WTC11 (cell line): ENCODE measurements around the gene ERGIC3. TPM values are rescaled to one million over a fixed set of nuclear protein-coding genes. Genes with fewer than 3 reads are reported as not detected.

Experiments used
- ATAC-seq: fragments of 200-7000 bp; cut with Tn5 transposase; 2 replicates; pipeline ENCODE4 v1.10.0; 2021; ENCODE audit warnings: mild to moderate bottlenecking, moderate library complexity
- CTCF ChIA-PET: fragments of 300-600 bp; sonication (Branson Sonifier 250); formaldehyde crosslinking; loops from one replicate; lab custom pipeline; 2021; ENCODE audit warnings: antibody characterized with exemption; lab: Charles Lee
- POLR2A ChIA-PET: fragments of 350-600 bp; sonication (Branson Sonifier 250); formaldehyde crosslinking; loops from one replicate; lab custom pipeline; 2021; ENCODE audit warnings: antibody characterized with exemption; lab: Charles Lee
- DNase-seq: peaks from one replicate; pipeline ENCODE4 v3.0.0; 2021; ENCODE audit warnings: low spot score
- H3K27ac Mint-ChIP-seq: 2 replicates; pipeline ENCODE4 v1.8.0; 2021; ENCODE audit warnings: mixed read lengths
- H3K27me3 Mint-ChIP-seq: 2 replicates; pipeline ENCODE4 v1.8.0; 2021; ENCODE audit warnings: low read depth, mild to moderate bottlenecking, moderate library complexity, mixed read lengths
- H3K36me3 Mint-ChIP-seq: 2 replicates; pipeline ENCODE4 v1.8.0; 2021; ENCODE audit warnings: mixed read lengths
- H3K4me1 Mint-ChIP-seq: 2 replicates; pipeline ENCODE4 v1.8.0; 2022; ENCODE audit warnings: mixed read lengths
- H3K4me3 Mint-ChIP-seq: 2 replicates; pipeline ENCODE4 v1.8.0; 2021; ENCODE audit warnings: mild to moderate bottlenecking, moderate library complexity, mixed read lengths
- H3K9me3 Mint-ChIP-seq: 2 replicates; pipeline ENCODE4 v1.8.0; 2021; ENCODE audit warnings: mixed read lengths
- CBFB ChIP-seq: sonication (generic); formaldehyde crosslinking; IDR thresholded peaks from 2 replicates; pipeline ENCODE4 v1.8.1; 2022; ENCODE audit warnings: mild to moderate bottlenecking, low read depth, missing genetic modification reagents
- CDX4 ChIP-seq: fragments of 250-450 bp; sonication (Bioruptor Pico); IDR thresholded peaks from 2 replicates; pipeline ENCODE4 v1.9.0; 2021; ENCODE audit warnings: moderate library complexity, mild to moderate bottlenecking, inconsistent platforms, borderline replicate concordance
- CREM ChIP-seq: sonication (generic); formaldehyde crosslinking; IDR thresholded peaks from 2 replicates; pipeline ENCODE4 v1.8.1; 2022; ENCODE audit warnings: mild to moderate bottlenecking, missing genetic modification reagents, moderate library complexity
- FOXK1 ChIP-seq: sonication (generic); formaldehyde crosslinking; IDR thresholded peaks from 2 replicates; pipeline ENCODE4 v1.8.0; 2022; ENCODE audit warnings: mild to moderate bottlenecking, moderate library complexity, missing genetic modification reagents
- GTF2I ChIP-seq: fragments of 250-450 bp; sonication (Bioruptor Pico); conservative IDR thresholded peaks from 2 replicates; pipeline ENCODE4 v1.4.0; 2021; ENCODE audit warnings: mild to moderate bottlenecking
- MYBL2 ChIP-seq: sonication (generic); formaldehyde crosslinking; IDR thresholded peaks from 2 replicates; pipeline ENCODE4 v1.8.1; 2023; ENCODE audit warnings: mild to moderate bottlenecking, moderate library complexity, missing genetic modification reagents
- NFYB ChIP-seq: sonication (generic); formaldehyde crosslinking; conservative IDR thresholded peaks from 2 replicates; pipeline ENCODE4 v1.8.0; 2022; ENCODE audit warnings: low read depth, missing genetic modification reagents
- OVOL2 ChIP-seq: fragments of 250-450 bp; sonication (Bioruptor Pico); IDR thresholded peaks from 2 replicates; pipeline ENCODE4 v1.9.0; 2021; ENCODE audit warnings: mild to moderate bottlenecking, borderline replicate concordance
- SMAD4 ChIP-seq: sonication (generic); formaldehyde crosslinking; IDR thresholded peaks from 2 replicates; pipeline ENCODE4 v1.8.0; 2022; ENCODE audit warnings: mild to moderate bottlenecking, missing genetic modification reagents
- SOX15 ChIP-seq: fragments of 250-450 bp; sonication (Bioruptor Pico); IDR thresholded peaks from 2 replicates; pipeline ENCODE4 v1.9.0; 2021; ENCODE audit warnings: mild to moderate bottlenecking
- STAT6 ChIP-seq: sonication (generic); formaldehyde crosslinking; conservative IDR thresholded peaks from 2 replicates; pipeline ENCODE4 v1.8.1; 2023; ENCODE audit warnings: mild to moderate bottlenecking, low read depth, missing genetic modification reagents, moderate library complexity
- TEAD1 ChIP-seq: sonication (generic); formaldehyde crosslinking; IDR thresholded peaks from 2 replicates; pipeline ENCODE4 v1.8.0; 2022; ENCODE audit warnings: mild to moderate bottlenecking, missing genetic modification reagents
- ZNF121 ChIP-seq: sonication (generic); formaldehyde crosslinking; IDR thresholded peaks from 2 replicates; pipeline ENCODE4 v1.8.0; 2023; ENCODE audit warnings: missing genetic modification reagents
- ZNF423 ChIP-seq: fragments of 250-450 bp; sonication (Bioruptor Pico); IDR thresholded peaks from 2 replicates; pipeline ENCODE4 v2.1.2; 2022; ENCODE audit warnings: mild to moderate bottlenecking, moderate library complexity
- ZNF425 ChIP-seq: fragments of 250-450 bp; sonication (Bioruptor Pico); conservative IDR thresholded peaks from 2 replicates; pipeline ENCODE4 v1.9.0; 2021; ENCODE audit warnings: mild to moderate bottlenecking
- ZNF512 ChIP-seq: sonication (generic); formaldehyde crosslinking; IDR thresholded peaks from 2 replicates; pipeline ENCODE4 v1.8.1; 2022; ENCODE audit warnings: missing genetic modification reagents, borderline replicate concordance
- ZNF532 ChIP-seq: fragments of 250-450 bp; sonication (Bioruptor Pico); IDR thresholded peaks from 2 replicates; pipeline ENCODE4 v1.9.0; 2021; ENCODE audit warnings: mild to moderate bottlenecking, borderline replicate concordance
- total RNA-seq: library from RNA; stranded (reverse); gene quantifications from 3 replicates; pipeline ENCODE4 v1.2.3, GENCODE V29; 2021
- TF ChIP-seq, protein P1 (sequence below): sonication (generic); formaldehyde crosslinking; IDR thresholded peaks from 2 replicates; pipeline ENCODE4 v1.8.0; 2022; ENCODE audit warnings: missing genetic modification reagents
- TF ChIP-seq, protein P2 (sequence below): sonication (generic); formaldehyde crosslinking; IDR thresholded peaks from 2 replicates; pipeline ENCODE4 v1.8.1; 2022; ENCODE audit warnings: mild to moderate bottlenecking, missing genetic modification reagents, moderate library complexity, borderline replicate concordance
- TF ChIP-seq, protein P3 (sequence below): sonication (generic); formaldehyde crosslinking; IDR thresholded peaks from 2 replicates; pipeline ENCODE4 v1.8.1; 2023; ENCODE audit warnings: mild to moderate bottlenecking, missing genetic modification reagents, moderate library complexity

The ERGIC3 gene
- total RNA-seq, 1 experiment from 2014 or later, result 168 TPM

GRCh38 chr20:35496481-35496880 lies 45.4 kb upstream of the ERGIC3 start (continued):
- TF ChIP-seq, protein P1, sequence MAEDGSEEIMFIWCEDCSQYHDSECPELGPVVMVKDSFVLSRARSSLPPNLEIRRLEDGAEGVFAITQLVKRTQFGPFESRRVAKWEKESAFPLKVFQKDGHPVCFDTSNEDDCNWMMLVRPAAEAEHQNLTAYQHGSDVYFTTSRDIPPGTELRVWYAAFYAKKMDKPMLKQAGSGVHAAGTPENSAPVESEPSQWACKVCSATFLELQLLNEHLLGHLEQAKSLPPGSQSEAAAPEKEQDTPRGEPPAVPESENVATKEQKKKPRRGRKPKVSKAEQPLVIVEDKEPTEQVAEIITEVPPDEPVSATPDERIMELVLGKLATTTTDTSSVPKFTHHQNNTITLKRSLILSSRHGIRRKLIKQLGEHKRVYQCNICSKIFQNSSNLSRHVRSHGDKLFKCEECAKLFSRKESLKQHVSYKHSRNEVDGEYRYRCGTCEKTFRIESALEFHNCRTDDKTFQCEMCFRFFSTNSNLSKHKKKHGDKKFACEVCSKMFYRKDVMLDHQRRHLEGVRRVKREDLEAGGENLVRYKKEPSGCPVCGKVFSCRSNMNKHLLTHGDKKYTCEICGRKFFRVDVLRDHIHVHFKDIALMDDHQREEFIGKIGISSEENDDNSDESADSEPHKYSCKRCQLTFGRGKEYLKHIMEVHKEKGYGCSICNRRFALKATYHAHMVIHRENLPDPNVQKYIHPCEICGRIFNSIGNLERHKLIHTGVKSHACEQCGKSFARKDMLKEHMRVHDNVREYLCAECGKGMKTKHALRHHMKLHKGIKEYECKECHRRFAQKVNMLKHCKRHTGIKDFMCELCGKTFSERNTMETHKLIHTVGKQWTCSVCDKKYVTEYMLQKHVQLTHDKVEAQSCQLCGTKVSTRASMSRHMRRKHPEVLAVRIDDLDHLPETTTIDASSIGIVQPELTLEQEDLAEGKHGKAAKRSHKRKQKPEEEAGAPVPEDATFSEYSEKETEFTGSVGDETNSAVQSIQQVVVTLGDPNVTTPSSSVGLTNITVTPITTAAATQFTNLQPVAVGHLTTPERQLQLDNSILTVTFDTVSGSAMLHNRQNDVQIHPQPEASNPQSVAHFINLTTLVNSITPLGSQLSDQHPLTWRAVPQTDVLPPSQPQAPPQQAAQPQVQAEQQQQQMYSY (CRISPR knock-in tag), result no peak
- TF ChIP-seq ZNF532 (CRISPR knock-in tag) (no peak), STAT6 (CRISPR knock-in tag) (no peak), CREM (CRISPR knock-in tag) (no peak), MYBL2 (no peak)
- TF ChIP-seq, protein P2, sequence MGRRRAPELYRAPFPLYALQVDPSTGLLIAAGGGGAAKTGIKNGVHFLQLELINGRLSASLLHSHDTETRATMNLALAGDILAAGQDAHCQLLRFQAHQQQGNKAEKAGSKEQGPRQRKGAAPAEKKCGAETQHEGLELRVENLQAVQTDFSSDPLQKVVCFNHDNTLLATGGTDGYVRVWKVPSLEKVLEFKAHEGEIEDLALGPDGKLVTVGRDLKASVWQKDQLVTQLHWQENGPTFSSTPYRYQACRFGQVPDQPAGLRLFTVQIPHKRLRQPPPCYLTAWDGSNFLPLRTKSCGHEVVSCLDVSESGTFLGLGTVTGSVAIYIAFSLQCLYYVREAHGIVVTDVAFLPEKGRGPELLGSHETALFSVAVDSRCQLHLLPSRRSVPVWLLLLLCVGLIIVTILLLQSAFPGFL (CRISPR knock-in tag), result no peak

DNA sequence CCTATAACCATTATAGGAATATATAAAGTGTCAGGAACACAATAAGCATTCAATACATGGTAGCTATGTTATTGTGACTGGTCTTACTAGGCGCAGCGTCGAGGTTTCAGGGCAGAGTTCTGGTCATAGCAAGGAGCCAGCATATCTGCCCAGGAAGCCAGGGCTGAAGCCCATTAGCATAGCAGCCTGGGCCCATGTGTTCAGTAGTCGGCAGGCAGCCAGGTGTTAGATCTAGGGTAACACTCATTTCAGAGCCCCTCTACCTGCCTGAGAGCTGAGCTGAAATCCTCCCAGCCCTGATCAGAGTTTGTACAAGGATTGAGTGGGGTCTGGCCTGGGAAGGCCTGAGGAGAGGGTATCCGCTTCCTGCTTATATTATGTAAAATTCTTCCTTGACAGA lies 44.6 kb upstream of the ERGIC3 start:
- H3K4me1 Mint-ChIP-seq, result no peaks in the 10 kb centered on the region
- H3K4me3 Mint-ChIP-seq, result no peak overlapping the region
- DNase-seq (no peak), ATAC-seq (no peak)
- ChIA-PET CTCF (no interaction called here), POLR2A (no interaction called here)
- H3K27ac Mint-ChIP-seq, result no peak overlapping the region; the same call in 1 of the 2 replicates
- H3K36me3 Mint-ChIP-seq, result peaks cover 72% of the 10 kb centered on the region
- no peaks in the 10 kb centered on the region for H3K9me3 Mint-ChIP-seq
- H3K27me3 Mint-ChIP-seq, result no peaks in the 10 kb centered on the region
- no peak for TF ChIP-seq ZNF425
- TF ChIP-seq OVOL2 (CRISPR knock-in tag), result no peak
- TF ChIP-seq, protein P3, sequence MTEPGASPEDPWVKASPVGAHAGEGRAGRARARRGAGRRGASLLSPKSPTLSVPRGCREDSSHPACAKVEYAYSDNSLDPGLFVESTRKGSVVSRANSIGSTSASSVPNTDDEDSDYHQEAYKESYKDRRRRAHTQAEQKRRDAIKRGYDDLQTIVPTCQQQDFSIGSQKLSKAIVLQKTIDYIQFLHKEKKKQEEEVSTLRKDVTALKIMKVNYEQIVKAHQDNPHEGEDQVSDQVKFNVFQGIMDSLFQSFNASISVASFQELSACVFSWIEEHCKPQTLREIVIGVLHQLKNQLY (CRISPR knock-in tag), result no peak
- no peak for TF ChIP-seq GTF2I (CRISPR knock-in tag)
- TF ChIP-seq NFYB (CRISPR knock-in tag), result no peak
- no peak for TF ChIP-seq TEAD1 (CRISPR knock-in tag)
- no peak for TF ChIP-seq FOXK1
- TF ChIP-seq SMAD4, result no peak
- no peak for TF ChIP-seq CDX4 (CRISPR knock-in tag)
- TF ChIP-seq ZNF512 (CRISPR knock-in tag), result no peak
- no peak for TF ChIP-seq ZNF423 (CRISPR knock-in tag)
- no peak for TF ChIP-seq ZNF121
- TF ChIP-seq SOX15 (CRISPR knock-in tag), result no peak
- no peak for TF ChIP-seq CBFB (CRISPR knock-in tag)
